ENCODE results near the gene HCAR3.

Gene HCAR3

GRCh38 chr12:122743895-122744525 is 27.4 kb upstream of the HCAR3 start:
- peak in 1 of 2 experiments; percentile 75 for DNase-seq (ENCODE audit: low read depth in 1 of 2, low spot score in 1 of 2)
- H3K27ac ChIP-seq (replicated peaks), result no peak overlapping the region; the same call in none of the 2 replicates
- TF ChIP-seq GABPA (IDR thresholded peaks at IDR 0.05; ENCODE audit: low read depth) (no peak), SPI1 (IDR thresholded peaks at IDR 0.05; ENCODE audit: borderline replicate concordance, low read depth) (no peak), REST (IDR thresholded peaks at IDR 0.05; ENCODE audit: insufficient replicate concordance, low read depth) (no peak), POLR2AphosphoS5 (IDR thresholded peaks at IDR 0.05; ENCODE audit: low read depth) (no peak), CTCF (IDR thresholded peaks at IDR 0.05; ENCODE audit: insufficient read depth, low read length) (no peak)
- H3K4me3 ChIP-seq (replicated peaks; ENCODE audit: insufficient read depth, low read length), result no peak overlapping the region
- no peaks in the 10 kb centered on the region for H3K27me3 ChIP-seq (ENCODE audit: insufficient read depth, poor library complexity, severe bottlenecking)

GRCh38 chr12:122740351-122740750 is 23.7 kb upstream of the HCAR3 start:
- DNase-seq (ENCODE audit: low read depth in 1 of 2, low spot score in 1 of 2), result no peak
- TF ChIP-seq POLR2AphosphoS5 (IDR thresholded peaks at IDR 0.05; ENCODE audit: low read depth) (no peak), CTCF (IDR thresholded peaks at IDR 0.05; ENCODE audit: insufficient read depth, low read length) (no peak), SPI1 (IDR thresholded peaks at IDR 0.05; ENCODE audit: borderline replicate concordance, low read depth) (no peak), GABPA (IDR thresholded peaks at IDR 0.05; ENCODE audit: low read depth) (no peak), REST (IDR thresholded peaks at IDR 0.05; ENCODE audit: insufficient replicate concordance, low read depth) (no peak)
- Histone ChIP-seq H3K27ac (replicated peaks) (no peak overlapping the region), H3K27me3 (ENCODE audit: insufficient read depth, poor library complexity, severe bottlenecking) (no peaks in the 10 kb centered on the region), H3K4me3 (replicated peaks; ENCODE audit: insufficient read depth, low read length) (no peak overlapping the region)

- H3K4me3 ChIP-seq (replicated peaks; ENCODE audit: insufficient read depth, low read length), result no peak overlapping the region
- no peak for DNase-seq (ENCODE audit: low read depth in 1 of 2, low spot score in 1 of 2)
- H3K27me3 ChIP-seq (ENCODE audit: insufficient read depth, poor library complexity, severe bottlenecking), result no peaks in the 10 kb centered on the region
- no peak overlapping the region for H3K27ac ChIP-seq (replicated peaks)
- no peak for TF ChIP-seq CTCF (IDR thresholded peaks at IDR 0.05; ENCODE audit: insufficient read depth, low read length)
- no peak for TF ChIP-seq GABPA (IDR thresholded peaks at IDR 0.05; ENCODE audit: low read depth)
Observed at GRCh38 chr12:122738571-122738970, 22.0 kb upstream of the HCAR3 start.

- H3K27me3 ChIP-seq (ENCODE audit: insufficient read depth, poor library complexity, severe bottlenecking), result peaks cover 7% of the 10 kb centered on the region
- DNase-seq (ENCODE audit: low read depth in 1 of 2, low spot score in 1 of 2), result no peak
- no peak overlapping the region for H3K27ac ChIP-seq (replicated peaks)
- no peak for TF ChIP-seq CTCF (IDR thresholded peaks at IDR 0.05; ENCODE audit: insufficient read depth, low read length)
- no peak for TF ChIP-seq POLR2AphosphoS5 (IDR thresholded peaks at IDR 0.05; ENCODE audit: low read depth)
- no peak for TF ChIP-seq SPI1 (IDR thresholded peaks at IDR 0.05; ENCODE audit: borderline replicate concordance, low read depth)
- no peak for TF ChIP-seq REST (IDR thresholded peaks at IDR 0.05; ENCODE audit: insufficient replicate concordance, low read depth)
- no peak overlapping the region for H3K4me3 ChIP-seq (replicated peaks; ENCODE audit: insufficient read depth, low read length)
Observed at GRCh38 chr12:122732611-122733010, 16.0 kb upstream of the HCAR3 start.

All from HL-60 (cell line).